Stimulated activated CD8-positive, alpha-beta memory T cell treated with anti-CD3 and anti-CD28 coated beads, Interleukin-15, amount 100 ng/mL, for 24 hours (primary cell): ENCODE measurements around the gene APPBP2.
"Not testable (repeated sequence)": the region's sequence is repeated elsewhere in the genome, so short reads cannot be mapped to it uniquely, and the experiment has no call there.

Experiments used
- DNase-seq: peaks from one replicate; pipeline ENCODE4 v3.0.0-alpha.2; 2020; ENCODE audit warnings: low read depth

APPBP2 gene

DNA sequence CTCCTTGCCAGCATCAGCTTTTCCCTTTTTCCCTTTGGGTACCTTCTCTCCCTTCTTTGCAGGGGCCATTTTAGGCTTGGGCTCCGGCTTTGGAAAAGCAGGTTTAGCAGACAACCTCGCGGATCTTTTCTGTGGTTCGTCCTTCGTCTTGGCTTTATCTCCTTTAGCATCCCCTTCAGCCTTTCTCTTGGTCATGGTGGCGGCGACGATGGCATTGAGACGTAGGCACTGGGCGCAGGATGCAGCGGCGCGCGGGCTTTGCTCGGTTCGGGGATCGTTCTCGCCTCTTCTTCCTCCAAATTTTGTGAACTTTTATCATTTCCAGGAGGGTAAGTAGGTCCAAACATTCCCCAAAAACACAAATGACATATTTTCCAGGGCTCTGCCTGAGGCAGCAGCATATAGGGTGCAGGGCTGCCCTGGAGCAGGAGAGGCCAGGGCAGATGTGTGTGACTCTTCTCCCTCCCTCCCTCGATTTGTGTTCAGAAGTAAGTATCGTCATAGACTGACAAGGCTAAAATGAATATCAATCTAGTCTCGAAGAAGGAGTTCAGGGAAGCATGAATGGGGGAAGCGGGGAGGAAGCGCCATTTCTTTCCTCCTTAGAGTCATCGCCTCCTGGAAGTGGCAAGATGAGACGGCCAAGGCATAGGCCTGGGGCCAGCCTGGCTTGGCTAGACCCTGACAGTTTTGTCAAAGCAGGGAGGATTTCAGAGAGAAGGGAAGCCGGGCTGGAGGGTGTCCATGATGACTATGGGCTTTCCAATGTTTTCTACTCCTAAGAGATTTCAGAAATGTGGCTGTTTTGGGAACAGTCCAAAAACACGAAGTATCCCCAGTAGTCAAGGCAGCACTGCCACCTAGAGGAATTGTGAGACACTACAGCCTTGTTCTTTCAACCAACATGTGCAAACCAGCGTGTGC, 90.5 kb downstream of the APPBP2 start:
- DNase-seq, result peak; percentile 6

DNA sequence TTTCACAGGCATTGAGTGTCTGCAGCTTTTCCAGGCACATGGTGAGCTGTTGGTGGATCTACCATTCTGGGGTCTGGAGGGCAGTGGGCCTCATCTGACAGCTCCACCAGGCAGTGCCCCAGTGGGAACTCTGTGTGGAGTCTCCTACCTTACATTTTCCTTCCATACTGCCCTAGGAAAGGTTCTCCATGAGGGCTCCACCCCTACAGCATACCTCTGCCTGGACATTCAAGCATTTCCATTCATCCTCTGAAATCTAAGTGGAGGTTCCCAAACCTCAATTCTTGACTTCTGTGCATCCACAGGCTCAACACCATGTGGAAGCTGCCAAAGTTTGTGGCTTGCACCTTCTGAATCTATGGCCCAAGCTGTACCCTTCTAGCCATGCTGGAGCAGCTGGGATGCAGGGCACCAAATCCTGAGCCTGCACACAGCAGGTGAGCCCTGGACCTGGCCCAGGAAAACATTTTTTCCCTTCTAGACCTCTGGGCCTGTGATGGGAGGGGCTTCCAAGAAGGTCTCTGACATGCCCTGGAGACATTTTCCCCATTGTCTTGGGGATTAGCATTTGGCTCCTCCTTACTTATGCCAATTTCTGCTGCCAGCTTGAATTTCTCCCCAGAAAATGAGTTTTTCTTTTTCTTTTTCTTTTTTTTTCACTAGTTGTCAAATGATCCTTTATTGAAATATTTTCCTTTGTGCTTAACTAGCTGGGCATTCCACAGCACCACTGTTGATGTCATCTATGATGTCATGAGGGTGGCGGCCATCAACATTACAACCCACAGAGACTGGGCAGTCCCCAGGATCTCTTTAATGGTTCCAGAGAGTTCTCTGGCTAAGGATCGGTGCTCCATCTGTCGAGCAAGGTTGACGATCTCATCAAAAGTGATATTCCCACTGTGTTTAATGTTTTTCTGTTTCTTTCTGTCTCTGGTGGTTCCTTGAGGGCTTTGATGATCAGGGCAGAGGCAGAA, 92.7 kb downstream of the APPBP2 start:
- not testable (repeated sequence) for DNase-seq

DNA sequence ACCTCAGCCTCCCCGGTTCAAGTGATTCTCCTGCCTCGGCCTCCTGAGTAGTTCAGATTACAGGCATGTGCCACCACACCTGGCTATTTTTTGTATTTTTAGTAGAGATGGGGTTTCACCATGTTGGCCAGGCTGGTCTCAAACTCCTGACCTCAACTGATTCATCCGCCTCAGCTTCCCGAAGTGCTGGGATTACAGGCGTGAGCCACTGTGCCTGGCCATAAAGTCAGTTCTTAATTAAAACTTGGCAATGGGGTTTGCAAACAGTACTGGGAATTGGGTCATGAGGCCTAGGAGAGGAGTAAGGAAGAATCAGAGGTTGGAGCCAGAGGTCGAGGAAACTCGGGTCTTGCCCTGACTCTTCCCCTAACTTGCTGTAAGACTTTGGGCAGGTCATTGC, 95.5 kb downstream of the APPBP2 start:
- not testable (repeated sequence) for DNase-seq

DNA sequence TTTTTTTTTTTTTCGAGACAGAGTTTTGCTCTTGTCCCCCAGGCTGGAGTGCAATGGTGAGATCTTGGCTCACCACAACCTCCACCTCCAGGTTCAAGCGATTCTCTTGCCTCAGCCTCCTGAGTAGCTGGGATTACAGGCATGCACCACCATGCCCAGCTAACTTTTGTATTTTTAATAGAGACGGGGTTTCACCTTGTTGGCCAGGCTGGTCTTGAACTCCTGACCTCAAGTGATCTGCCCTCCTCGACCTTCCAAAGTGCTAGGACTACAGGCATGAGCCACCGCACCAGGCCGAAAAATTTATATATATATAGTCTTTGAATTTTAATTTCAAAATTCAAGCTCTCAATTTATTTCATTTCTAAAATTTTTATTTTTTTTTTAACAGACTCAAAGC, 97.6 kb downstream of the APPBP2 start:
- DNase-seq, result not testable (repeated sequence)

DNA sequence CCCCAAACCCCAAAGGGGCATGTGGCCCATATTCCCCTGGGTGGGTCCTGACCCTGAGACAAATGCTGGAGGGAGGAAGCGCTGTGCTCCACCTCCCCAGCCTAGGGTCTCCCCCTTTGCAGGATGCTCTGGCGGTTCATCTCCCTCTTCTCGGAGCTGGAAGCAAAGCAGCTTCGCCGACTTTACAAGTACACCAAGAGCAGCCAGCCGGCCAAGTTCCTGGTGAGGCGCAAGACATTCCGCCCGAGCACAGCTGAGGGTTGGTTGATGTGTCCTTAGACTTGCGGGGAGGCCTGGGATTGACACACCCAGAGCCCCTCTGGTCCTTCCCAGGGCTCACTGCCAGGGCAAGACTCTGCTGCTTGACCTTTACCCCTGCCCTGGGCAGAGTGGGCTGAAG, 99.4 kb downstream of the APPBP2 start:
- no peak for DNase-seq

DNA sequence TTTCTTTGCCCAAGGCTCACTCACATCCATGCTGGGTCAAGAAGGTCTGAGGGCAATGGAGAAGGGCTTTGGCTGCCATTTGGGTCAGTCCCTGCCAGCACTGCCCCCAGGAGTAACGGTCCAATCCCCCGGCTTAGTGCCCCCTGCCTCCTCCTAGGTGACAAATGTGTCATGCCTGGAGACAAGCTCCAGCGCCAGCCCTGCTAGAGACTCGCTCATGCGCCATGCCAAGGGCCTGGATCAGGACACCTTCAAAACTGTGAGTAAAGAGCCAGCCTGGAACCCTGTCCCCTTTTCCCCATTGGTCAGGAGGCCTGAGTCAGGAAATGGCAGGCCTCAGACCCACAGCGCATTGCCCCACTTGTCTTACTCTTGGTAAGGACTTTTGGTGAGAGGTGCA, 100.4 kb downstream of the APPBP2 start:
- no peak for DNase-seq

DNA sequence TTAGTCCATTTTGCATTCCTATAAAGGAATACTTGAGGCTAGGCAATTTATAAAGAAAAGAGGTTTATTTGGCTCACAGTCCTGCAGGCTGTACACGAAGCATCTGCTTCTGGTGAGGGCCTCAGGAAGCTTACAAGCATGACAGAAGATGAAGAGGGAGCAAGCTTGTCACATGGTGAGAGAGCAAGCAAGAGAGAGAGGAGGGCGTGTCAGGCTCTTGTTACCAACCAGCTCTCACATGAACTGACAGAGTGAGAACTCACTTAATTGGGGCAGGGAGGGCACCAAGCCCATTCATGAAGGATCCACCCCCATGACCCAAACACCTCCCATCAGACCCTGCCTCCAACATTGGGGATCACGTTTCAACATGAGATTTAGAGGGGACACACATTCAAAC, 102.2 kb downstream of the APPBP2 start:
- DNase-seq, result no peak

DNA sequence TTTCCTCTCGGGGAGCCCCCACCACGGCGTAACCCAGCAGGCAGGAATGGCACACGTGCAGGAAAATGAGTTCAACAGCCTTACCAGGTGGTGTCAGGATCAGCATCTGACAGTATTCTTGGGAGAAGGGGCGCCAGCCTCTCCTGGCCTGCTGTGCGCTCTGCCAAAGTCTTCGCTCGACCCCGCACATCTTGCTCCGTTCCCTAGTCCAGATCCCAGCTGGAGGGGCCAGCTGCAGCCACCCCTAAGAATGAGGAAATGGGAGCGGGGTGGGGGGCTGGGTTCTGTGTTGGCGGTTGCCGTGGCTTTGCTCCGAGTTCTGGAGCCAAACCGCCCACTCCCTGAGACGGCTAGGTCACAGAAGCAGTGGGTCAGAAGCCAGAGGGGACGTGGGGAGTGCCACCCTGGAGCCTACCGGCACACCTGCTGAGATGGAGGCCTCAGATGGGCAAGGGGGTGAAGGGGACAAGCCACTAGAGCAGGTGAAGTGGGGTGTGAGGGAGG, 103.8 kb downstream of the APPBP2 start, which contains the start of gene CHCT1:
Gene CHCT1 (plus strand): TSS at position 328 of the 504 bp plus-strand sequence. CDS start 104 bp downstream, at position 432.
- DNase-seq, result no peak

DNA sequence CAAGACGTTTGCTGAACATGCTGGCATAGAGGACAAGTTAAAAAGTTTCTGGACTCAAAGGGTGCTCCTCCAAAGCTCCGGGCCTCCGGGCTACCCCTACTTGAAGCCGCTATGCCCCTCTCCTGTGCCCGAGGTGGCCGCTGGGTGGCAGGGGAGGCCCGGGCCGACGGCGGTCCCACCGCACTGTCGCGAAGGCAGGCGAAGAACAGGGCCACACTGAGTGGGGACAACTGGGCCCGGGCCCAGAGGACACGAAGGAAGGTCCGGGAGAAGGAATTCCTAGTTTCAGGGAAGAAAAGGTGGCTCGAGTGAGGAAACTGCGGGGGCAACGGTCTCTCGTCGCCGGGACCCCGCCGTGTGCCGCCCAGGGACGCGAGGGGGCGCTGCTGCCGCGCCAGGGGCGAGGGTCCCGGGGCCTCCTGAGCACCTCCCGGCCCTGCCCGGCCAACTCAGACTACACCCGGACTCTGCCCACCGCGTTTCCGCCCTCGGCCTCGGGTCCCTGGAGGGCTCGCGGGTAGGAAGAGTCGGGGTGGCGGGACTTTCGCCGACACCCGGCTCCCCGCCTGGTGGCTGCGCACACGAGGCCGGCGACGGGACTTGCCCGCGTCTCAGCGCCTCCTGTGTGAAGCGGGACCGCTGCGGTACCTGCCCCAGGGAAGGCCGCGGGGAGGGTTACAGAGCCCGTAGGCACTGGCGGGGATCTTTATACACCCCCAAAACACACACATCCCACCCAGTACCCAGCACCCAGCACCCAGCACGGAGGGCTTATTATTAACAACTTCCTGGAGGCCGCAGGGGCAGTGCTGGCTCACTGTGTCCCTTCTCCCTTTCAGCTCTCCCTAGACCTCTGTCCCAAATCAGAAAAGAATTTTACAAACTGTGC, 104.5 kb downstream of the APPBP2 start:
- DNase-seq, result peak; percentile 41

DNA sequence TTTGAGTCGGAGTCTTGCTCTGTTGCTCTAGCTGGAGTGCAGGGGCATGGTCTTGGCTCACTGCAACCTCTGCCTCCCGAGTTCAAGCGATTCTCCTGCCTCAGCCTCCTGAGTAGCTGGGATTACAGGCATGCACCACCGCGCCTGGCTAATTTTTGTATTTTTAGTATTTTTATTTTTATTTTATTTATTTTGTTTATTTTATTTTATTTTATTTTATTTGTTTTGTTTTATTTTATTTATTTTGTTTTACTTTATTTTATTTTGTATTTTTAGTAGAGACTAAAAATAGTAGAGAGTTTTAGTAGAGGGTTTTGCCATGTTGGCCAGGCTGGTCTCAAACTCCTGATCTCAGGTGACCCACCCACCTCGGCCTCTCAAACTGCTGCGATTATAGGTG, 106.2 kb downstream of the APPBP2 start:
- not testable (repeated sequence) for DNase-seq

DNA sequence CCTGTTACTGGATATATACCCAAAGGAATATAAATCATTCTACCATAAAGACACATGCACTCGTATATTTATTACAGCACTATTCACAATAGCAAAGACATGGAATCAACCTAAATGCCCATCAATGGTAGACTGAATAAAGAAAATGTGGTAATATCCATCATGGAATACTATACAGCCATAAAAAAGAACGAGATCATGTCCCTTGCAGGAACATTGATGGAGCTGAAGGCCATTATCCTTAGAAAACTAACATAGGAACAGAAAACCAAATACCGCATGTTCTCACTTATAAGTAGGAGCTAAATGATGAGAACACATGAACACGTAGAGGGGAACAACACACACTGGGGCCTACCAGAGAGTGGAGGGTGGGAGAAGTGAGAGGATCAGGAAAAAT, 107.0 kb downstream of the APPBP2 start:
- DNase-seq, result not testable (repeated sequence)

DNA sequence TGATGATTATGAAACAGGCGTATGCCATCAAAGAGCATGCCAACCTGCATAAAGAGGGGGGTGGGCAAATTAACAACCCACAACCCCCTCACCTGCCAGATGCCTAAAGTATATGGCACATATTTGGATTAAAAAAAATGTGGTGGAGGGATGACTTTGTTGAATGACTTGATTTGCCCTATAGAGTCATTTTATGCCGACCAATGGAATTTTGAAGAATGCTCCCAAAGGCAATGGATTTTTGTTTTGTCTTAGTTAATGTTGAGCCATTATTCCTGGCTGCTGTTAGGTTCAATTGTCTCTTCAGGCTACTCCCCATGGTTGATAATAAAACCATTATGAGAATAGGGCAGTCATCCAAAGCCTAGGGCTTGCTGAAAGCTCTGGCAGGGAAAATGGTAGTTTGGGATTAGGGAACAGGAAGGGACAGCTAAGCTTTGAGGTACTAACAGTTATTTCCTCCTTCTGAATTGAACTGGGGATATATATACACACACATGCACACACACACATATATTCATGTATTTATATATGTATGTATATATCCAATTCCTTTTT, 109.6 kb downstream of the APPBP2 start:
- no peak for DNase-seq

DNA sequence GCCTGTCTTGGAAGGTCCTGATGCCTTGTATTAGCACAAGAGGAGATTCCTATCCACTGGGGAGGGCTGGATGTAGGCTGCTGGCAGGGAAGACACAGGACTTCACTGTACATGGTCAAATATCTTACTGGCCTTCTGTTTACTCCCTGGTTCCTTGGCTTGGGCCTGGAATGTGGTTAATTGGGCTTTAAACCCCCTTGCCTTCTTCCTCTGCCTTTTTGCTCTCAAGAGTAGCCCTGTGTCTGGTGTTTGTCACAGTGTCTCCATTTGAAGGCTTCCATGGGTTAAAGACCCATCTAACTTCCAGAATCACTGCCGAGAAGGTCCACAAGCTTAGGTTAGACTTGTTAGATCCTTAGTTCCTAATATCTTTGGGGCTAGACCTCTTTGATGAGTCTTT, 110.9 kb downstream of the APPBP2 start:
- no peak for DNase-seq

DNA sequence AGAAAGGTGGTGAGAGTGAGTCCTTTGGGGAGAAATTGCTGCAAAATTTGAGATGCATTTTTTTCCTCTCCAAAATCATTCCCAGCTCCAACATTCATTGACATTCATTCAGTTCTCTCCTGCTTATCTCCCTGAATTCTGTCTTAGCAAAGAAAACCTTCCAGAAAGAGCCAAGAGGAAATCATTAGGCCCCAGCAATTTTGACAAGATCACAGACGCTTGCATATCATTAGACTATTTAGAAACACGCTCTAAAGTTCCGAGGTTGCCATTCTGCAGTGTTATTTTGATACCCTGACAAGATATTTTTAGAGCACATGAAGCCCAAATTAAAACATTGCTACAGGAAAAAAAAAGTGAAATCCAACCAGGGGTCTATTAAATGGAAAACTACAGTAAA, 113.3 kb downstream of the APPBP2 start:
- DNase-seq, result no peak

DNA sequence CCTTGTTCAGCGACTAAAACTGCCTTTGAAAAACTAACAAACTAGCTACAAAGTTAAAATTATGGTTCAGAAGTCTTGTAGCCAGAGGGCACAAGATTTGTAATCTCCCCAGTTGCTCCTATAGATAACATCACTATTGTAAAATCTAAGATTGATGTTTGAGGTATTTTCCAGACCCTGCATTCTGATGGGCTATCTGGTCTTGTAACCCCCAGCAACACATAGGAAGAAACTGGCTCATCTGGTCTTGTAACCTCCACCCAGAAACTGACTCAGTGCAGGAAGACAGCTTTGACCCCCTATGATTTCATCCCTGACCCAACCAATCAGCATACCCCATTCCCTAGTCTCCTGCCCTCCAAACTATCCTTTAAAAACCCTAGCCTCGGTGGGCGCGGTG, 116.0 kb downstream of the APPBP2 start:
- DNase-seq, result no peak

DNA sequence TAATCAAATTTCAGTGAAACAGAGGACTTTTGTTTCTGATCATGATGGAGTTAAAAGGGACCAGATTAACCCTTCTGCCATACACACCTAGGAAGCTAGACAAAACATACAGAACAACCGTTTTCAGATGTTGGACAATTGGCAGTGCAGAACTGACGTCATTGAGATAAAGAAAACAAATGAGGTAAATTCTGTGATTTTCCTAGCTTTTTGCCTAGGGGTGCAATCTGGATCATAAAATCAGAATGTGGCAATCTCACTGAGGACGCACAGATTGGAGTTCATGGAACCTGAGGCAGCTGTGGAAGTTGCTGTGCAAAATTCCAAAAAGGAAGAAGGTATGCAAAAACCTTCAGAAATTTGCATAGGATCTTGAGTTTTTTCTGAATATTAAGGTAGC, 119.2 kb downstream of the APPBP2 start:
- DNase-seq, result no peak

DNA sequence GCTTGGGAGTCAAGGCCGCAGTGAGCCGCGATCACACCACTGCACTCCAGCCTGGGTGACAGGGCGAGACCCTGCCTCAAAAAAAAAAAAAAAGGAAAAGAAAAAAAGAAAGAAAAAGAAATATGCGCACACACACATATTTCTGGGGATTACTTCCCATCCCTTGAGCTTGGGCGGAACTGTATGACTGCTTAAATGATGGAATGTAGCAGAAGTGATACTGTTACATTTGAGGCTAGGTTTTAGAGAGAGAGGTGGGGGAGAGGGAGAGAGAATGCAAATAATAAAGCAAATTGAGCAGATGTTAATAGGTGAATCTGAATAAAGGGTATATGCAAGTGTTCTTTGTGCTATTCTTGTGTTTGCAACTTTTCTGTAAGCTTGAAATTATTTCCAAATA, 122.1 kb downstream of the APPBP2 start:
- no peak for DNase-seq

DNA sequence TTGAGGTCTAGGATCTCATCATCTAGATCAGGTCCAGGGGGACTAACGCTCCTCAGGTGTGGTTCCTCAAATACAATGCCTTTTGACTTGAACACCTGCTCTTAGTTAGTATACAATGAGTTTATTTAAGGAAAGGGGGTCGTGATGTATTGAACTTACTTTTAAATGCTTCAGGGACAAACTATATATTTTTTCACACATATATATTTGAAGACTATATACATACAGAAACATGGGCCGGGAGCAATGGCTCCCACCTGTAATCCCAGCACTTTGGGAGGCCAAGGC, 122.6 kb downstream of the APPBP2 start:
- no peak for DNase-seq

DNA sequence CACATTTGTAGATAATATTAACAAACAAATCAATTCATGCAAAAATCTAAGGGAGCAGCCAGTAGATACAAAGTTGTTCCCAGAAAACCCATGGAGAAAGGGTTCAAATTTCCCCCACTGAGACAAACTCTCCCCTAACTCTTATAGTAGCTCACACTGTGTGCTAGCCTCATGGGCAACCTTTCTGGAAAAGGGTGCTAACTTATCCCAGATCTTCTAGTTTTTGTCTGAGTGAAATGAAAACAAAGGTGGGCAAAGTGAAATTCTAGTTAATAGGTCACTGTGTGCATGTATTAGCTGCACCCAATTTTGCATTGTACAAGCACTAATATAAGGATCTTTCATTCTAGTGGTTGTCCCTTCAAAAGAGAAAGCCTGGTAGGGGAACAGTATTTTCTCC, 124.2 kb downstream of the APPBP2 start:
- no peak for DNase-seq

DNA sequence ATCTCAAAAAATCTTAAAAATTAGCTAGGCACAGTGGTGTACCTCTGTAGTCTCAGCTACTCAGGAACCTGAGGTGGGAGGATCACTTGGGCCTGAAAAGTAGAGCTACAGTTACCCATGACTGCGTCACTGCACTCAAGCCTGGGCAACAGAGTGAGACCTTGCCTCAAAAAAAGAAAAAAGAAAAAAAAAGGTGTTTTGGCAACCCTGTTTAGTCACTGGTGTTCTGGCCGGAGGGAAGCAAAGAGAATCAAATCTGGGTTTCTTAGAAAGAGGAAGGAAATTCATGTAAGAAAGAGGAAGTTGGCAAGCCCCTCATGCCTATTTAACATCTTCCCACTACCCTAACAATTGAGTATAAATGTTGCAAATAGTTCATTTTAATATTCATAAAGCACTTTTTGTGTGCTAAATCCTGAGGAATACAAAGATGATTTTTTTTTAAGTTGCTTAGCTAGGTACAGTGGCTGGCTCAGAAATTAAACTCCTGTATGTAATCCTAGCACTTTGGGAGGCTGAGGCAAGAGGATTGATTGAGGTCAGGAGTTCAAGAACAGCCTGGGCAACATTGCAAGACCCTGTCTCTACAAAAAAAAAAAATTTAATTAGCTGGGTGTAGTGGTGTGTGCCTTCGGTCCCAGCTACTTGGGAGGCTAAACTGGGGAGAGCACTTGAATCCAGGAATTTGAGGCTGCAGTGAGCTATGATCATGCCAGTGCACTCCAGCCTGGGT, 127.6 kb downstream of the APPBP2 start:
- no peak for DNase-seq

DNA sequence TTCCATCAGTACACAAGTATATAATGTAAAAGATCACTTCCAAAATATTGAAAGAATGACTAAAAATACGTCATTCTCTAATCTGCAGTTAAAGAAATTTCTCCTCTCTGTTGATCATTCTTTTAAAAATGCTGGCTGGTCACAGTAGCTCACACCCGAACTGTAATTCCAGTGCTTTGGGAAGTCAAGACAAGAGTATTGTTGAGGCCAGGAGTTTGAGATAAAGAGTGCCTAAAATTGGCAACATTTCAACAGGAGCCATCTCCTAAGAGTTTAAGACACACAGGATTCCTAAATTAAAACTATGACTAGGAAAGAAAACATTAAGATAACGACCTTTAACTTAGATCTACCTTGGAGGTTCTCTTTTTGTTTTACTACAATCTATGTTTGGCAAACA, 129.6 kb downstream of the APPBP2 start:
- DNase-seq, result no peak
